ENCODE measurements around the gene CHCHD3. TPM values are rescaled to one million over a fixed set of nuclear protein-coding genes. Genes with fewer than 3 reads are reported as not detected.

CHCHD3 gene
- total and polyA plus RNA-seq, 9 of the 15 experiments (the other 6 are each of a cell fraction or from before 2014, with no cell fraction given), result 66.2 to 279 (median 204) TPM

GRCh38 chr7:132836746-132837145 lies 245.1 kb downstream of the CHCHD3 start (continued):
- TF ChIP-seq FOSL1 (tag; conservative IDR thresholded peaks at IDR 0.05), result peak; percentile 92
- no peak for TF ChIP-seq USF1 (CRISPR knock-in tag; IDR thresholded peaks at IDR 0.05)
- TF ChIP-seq JUND (IDR thresholded peaks at IDR 0.05; ENCODE audit: borderline replicate concordance, low read depth, low read length), result peak; percentile 67; the same call in 1 of the 2 replicates
- peak; percentile 63; the same call in 1 of the 3 replicates for TF ChIP-seq JUND (tag; IDR thresholded peaks at IDR 0.05; ENCODE audit: borderline replicate concordance, low read depth, low read length)
- TF ChIP-seq HES1 (IDR thresholded peaks at IDR 0.05; ENCODE audit: low read depth), result no peak
- no peak for TF ChIP-seq FOXK2 (conservative IDR thresholded peaks at IDR 0.05 in 1 of 2, IDR thresholded peaks at IDR 0.05 in 1 of 2; ENCODE audit: low read depth in 2 of 2)
- TF ChIP-seq EGR1 (conservative IDR thresholded peaks at IDR 0.05), result 0 out of 2 replicates have a peak, but pooled peaks have one; percentile 10
- TF ChIP-seq HNRNPH1 (optimal IDR thresholded peaks at IDR 0.05; ENCODE audit: low read depth, low read length), result no peak
- TF ChIP-seq ZNF561 (CRISPR knock-in tag; conservative IDR thresholded peaks at IDR 0.05), result no peak
- TF ChIP-seq, protein P1, sequence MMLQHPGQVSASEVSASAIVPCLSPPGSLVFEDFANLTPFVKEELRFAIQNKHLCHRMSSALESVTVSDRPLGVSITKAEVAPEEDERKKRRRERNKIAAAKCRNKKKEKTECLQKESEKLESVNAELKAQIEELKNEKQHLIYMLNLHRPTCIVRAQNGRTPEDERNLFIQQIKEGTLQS (IDR thresholded peaks at IDR 0.05), result peak; percentile 76
- TF ChIP-seq, protein P1 (CRISPR knock-in tag; conservative IDR thresholded peaks at IDR 0.05), result no peak
- TF ChIP-seq MLX (CRISPR knock-in tag; conservative IDR thresholded peaks at IDR 0.05), result no peak
- no peak for TF ChIP-seq HDGF (IDR thresholded peaks at IDR 0.05)
- TF ChIP-seq NR3C1 (CRISPR knock-in tag; IDR thresholded peaks at IDR 0.05), result no peak
- no peak for TF ChIP-seq MEF2A (IDR thresholded peaks at IDR 0.05; ENCODE audit: control insufficient read depth, low read depth, low read length)
- no peak for TF ChIP-seq ZNF77 (CRISPR knock-in tag; IDR thresholded peaks at IDR 0.05)

Measured in K562 (cell line).